Measurements from ENCODE around the gene SLC2A5.

- no peak for TF ChIP-seq TAF1 (IDR thresholded peaks at IDR 0.05; ENCODE audit: low read depth)
- no peak for TF ChIP-seq YY1 (IDR thresholded peaks at IDR 0.05; ENCODE audit: low read depth)
- TF ChIP-seq, protein P1, sequence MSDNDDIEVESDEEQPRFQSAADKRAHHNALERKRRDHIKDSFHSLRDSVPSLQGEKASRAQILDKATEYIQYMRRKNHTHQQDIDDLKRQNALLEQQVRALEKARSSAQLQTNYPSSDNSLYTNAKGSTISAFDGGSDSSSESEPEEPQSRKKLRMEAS (IDR thresholded peaks at IDR 0.05): no peak
- TF ChIP-seq EGR1 (IDR thresholded peaks at IDR 0.05): no peak
- TF ChIP-seq NFIC (IDR thresholded peaks at IDR 0.05): no peak
- no peak for TF ChIP-seq RAD21 (IDR thresholded peaks at IDR 0.05; ENCODE audit: low read depth)
- TF ChIP-seq TEAD4 (IDR thresholded peaks at IDR 0.05): no peak
- no peak for TF ChIP-seq TCF12 (IDR thresholded peaks at IDR 0.05; ENCODE audit: low read depth)
These were observed 22.4 kb downstream of the SLC2A5 start for GRCh38 chr1:9047019-9047418.

Data from Ishikawa (cell line).